PC-9 (cell line): Measurements from ENCODE around the gene CHST11.

Experiments used
- CTCF ChIP-seq: fragments of 200-600 bp; sonication (generic); conservative IDR thresholded peaks from 2 replicates; pipeline ENCODE4 v1.6.1; 2017; ENCODE audit warnings: mixed run types, antibody characterized with exemption, mild to moderate bottlenecking, moderate library complexity
- EZH2 ChIP-seq: fragments of 200-600 bp; sonication (generic); IDR thresholded peaks from 2 replicates; pipeline ENCODE4 v1.8.0; 2017; ENCODE audit warnings: antibody characterized with exemption, low read depth

- TF ChIP-seq EZH2 (no peak), CTCF (no peak)
Measured at GRCh38 chr12:104599272-104600035, 142.7 kb downstream of the CHST11 start.
